WERI-Rb-1 (cell line): ENCODE results near the gene DPEP3.

Source experiments
- DNase-seq: peaks from one replicate; pipeline ENCODE4 v3.0.0-alpha.2; 2020
- H3K27ac ChIP-seq: fragments of 250-450 bp; sonication (Bioruptor Pico); 2 replicates; pipeline ENCODE4 v1.5.1; 2020; ENCODE audit warnings: mild to moderate bottlenecking, moderate library complexity
- H3K27me3 ChIP-seq: fragments of 250-450 bp; sonication (Bioruptor Pico); 2 replicates; pipeline ENCODE4 v1.5.1; 2021; ENCODE audit warnings: mild to moderate bottlenecking, low read depth, moderate library complexity; ENCODE audit not compliant: insufficient read depth, severe bottlenecking
- H3K36me3 ChIP-seq: fragments of 250-450 bp; sonication (Bioruptor Pico); 2 replicates; pipeline ENCODE4 v1.5.1; 2020; ENCODE audit warnings: mild to moderate bottlenecking, moderate library complexity
- H3K4me3 ChIP-seq: 2 replicates; pipeline ENCODE4 v1.5.1; 2011; ENCODE audit warnings: low read depth, mild to moderate bottlenecking, control low read depth, low read length
- H3K9me3 ChIP-seq: fragments of 250-450 bp; sonication (Bioruptor Pico); 2 replicates; pipeline ENCODE4 v1.5.1; 2021; ENCODE audit warnings: mild to moderate bottlenecking, moderate library complexity; ENCODE audit not compliant: severe bottlenecking
- TF ChIP-seq, protein P1 (sequence below): IDR thresholded peaks from 2 replicates; pipeline ENCODE4 v1.5.1; 2011; ENCODE audit warnings: low read depth, mild to moderate bottlenecking, control low read depth, inconsistent platforms, low read length

DPEP3 gene

GRCh38 chr16:67979955-67980678 lies at the start of gene DPEP3:
TSS of gene DPEP3 (minus strand) at chr16:67980499. CDS start at chr16:67980380, 119 bp downstream.
- H3K36me3 ChIP-seq = no peaks in the 10 kb centered on the region
- H3K4me3 ChIP-seq = no peak within 1 kb of the TSS
- no peak for DNase-seq
- no peaks in the 10 kb centered on the region for H3K27me3 ChIP-seq
- TF ChIP-seq, protein P1, sequence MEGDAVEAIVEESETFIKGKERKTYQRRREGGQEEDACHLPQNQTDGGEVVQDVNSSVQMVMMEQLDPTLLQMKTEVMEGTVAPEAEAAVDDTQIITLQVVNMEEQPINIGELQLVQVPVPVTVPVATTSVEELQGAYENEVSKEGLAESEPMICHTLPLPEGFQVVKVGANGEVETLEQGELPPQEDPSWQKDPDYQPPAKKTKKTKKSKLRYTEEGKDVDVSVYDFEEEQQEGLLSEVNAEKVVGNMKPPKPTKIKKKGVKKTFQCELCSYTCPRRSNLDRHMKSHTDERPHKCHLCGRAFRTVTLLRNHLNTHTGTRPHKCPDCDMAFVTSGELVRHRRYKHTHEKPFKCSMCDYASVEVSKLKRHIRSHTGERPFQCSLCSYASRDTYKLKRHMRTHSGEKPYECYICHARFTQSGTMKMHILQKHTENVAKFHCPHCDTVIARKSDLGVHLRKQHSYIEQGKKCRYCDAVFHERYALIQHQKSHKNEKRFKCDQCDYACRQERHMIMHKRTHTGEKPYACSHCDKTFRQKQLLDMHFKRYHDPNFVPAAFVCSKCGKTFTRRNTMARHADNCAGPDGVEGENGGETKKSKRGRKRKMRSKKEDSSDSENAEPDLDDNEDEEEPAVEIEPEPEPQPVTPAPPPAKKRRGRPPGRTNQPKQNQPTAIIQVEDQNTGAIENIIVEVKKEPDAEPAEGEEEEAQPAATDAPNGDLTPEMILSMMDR = no peak
- no peak within 1 kb of the TSS for H3K27ac ChIP-seq
- no peaks in the 10 kb centered on the region for H3K9me3 ChIP-seq

DNA sequence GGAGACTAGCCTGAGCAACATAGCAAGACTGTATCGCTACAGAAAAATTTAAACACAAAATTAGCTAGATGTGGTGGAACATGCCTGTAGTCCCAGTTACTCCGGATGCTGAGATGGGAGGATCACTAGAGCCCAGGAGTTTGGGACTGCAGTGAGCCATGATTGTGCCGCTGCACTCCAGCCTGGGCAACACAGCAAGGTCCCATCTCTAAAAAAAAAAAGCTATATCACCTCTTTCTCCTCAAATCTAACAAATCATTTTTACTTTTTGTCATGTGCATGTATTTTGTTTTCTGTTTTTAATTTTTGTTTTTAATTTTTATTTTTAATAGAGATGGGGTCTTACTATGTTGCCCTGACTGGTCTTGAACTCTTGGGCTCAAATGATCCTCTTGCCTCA lies 48.7 kb upstream of the DPEP3 start:
- H3K9me3 ChIP-seq = no peaks in the 10 kb centered on the region
- TF ChIP-seq, protein P1 = no peak
- H3K4me3 ChIP-seq = no peak overlapping the region
- peaks cover 32% of the 10 kb centered on the region for H3K36me3 ChIP-seq
- H3K27ac ChIP-seq = no peak overlapping the region
- no peak for DNase-seq
- no peaks in the 10 kb centered on the region for H3K27me3 ChIP-seq

- peak within 1 kb of the TSS; percentile 60 for H3K4me3 ChIP-seq
- TF ChIP-seq, protein P1 = no peak
- H3K9me3 ChIP-seq = no peaks in the 10 kb centered on the region
- peak; percentile 90 for DNase-seq
- peak within 1 kb of the TSS; percentile 90 for H3K27ac ChIP-seq
- no peaks in the 10 kb centered on the region for H3K27me3 ChIP-seq
- peaks cover 42% of the 10 kb centered on the region for H3K36me3 ChIP-seq
Observed at GRCh38 chr16:68022728-68023537, 42.6 kb upstream of the DPEP3 start, which contains the start of the genes DDX28 and DUS2. TSS of gene DDX28 (minus strand) at chr16:68023232. CDS start at chr16:68023202, 30 bp downstream. TSS of gene DUS2 (plus strand) at chr16:68023284. CDS start at chr16:68038024, 14,740 bp downstream.

- peaks cover 36% of the 10 kb centered on the region for H3K36me3 ChIP-seq
- no peaks in the 10 kb centered on the region for H3K9me3 ChIP-seq
- TF ChIP-seq, protein P1 = no peak
- no peak for DNase-seq
- peak overlapping the region; percentile 60 for H3K4me3 ChIP-seq
- peak overlapping the region; percentile 90 for H3K27ac ChIP-seq
- no peaks in the 10 kb centered on the region for H3K27me3 ChIP-seq
Observed at GRCh38 chr16:68022278-68022727, 42.0 kb upstream of the DPEP3 start.

GRCh38 chr16:68021490-68021889 lies 41.2 kb upstream of the DPEP3 start:
- H3K4me3 ChIP-seq = no peak overlapping the region

More at GRCh38 chr16:68021490-68021889, 41.2 kb upstream of the DPEP3 start:
- TF ChIP-seq, protein P1 = no peak
- Histone ChIP-seq H3K9me3 (no peaks in the 10 kb centered on the region), H3K27ac (no peak overlapping the region), H3K27me3 (no peaks in the 10 kb centered on the region), H3K36me3 (peaks cover 31% of the 10 kb centered on the region)
- no peak for DNase-seq
